HG02798 (cell line): Measurements from ENCODE around the gene PPP4R1.
"Not testable (repeated sequence)": the region's sequence is repeated elsewhere in the genome, so short reads cannot be mapped to it uniquely, and the experiment has no call there.

ENCODE experiments used
- ATAC-seq: cut with Tn5 transposase; IDR thresholded peaks from one replicate; pipeline ENCODE4 v1.9.1; 2021; ENCODE audit warnings: mild to moderate bottlenecking; ENCODE audit not compliant: unreplicated experiment, poor library complexity

Gene PPP4R1

DNA sequence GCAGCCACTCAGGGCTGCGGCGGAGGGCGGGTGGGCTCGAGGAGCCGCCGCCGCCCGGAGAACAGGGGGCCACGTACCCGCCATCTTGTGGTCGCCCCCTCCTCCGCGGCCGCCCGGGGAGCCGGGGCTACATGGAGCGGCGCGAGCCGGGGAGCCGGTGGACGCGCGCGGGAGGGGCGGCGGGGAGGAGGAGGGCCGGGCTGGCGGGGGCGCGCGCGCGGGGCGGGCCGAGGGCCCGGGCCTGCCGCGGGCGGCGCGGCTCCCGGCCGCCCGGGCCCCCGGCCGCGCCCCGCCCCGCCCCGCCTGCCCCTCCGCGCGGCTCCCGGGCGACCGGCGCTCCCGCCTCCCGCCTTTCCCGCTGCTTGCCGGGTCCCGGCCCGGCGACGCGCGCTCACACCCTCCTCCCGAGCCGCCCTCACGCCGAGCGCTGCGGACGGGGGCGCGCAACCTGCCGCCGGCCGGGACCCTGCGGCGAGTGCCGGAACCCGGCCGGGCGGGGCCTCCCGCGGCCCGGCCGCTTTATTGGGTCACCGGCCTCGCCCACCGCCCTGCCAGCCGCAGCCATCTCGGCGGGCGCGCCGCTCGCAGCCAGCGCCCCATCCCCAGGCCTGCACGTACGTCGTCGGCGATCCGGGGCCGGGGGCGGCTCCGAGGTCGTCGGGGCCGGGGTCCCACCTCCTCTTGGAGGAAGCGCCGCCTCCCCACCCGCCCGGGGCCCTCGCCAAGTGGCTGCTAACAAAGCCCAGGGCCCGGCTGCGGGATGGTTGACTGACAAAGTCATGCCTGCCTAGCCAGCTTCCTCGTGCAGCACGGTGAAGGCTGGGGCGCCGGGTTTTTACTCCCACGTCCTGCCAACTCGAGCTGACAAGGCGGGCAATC lies at the start of gene PPP4R1:
TSS of gene PPP4R1 (minus strand) at position 159 of the 879 bp plus-strand sequence. CDS start at position 84, 75 bp downstream.
- peak; percentile 73 for ATAC-seq

- no peak for ATAC-seq
Measured at GRCh38 chr18:9663377-9663776, 49.0 kb upstream of the PPP4R1 start.

GRCh38 chr18:9661564-9661963 lies 47.2 kb upstream of the PPP4R1 start:
- ATAC-seq: no peak

GRCh38 chr18:9659499-9660375 lies 45.4 kb upstream of the PPP4R1 start:
- ATAC-seq: no peak

DNA sequence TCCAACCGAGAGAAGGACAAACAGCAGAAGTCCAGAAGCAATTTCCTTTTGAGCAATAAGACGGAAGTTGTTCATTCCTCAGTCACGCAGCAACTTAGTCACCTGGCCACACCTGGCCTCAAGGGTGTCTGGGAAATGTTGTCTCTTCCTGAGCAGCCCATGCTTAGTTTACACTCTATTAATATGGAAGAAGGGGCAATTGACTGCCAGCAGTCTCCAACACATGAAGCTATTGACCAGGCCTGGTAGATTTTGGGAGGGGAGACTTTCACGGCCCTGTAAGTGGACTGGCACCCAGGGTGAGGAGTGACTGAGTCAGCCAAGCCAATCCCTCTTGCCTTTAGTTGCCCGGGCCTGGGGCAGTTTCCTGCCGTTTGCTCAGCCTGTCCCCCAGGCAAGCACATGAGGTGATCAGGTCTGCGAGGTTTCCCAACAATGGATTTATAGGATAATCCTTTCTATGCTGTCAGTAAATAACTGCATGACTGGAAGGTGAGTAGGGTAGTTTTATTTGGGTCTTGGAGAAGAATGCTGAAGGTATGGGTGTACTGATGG lies 43.8 kb upstream of the PPP4R1 start:
- ATAC-seq: no peak

DNA sequence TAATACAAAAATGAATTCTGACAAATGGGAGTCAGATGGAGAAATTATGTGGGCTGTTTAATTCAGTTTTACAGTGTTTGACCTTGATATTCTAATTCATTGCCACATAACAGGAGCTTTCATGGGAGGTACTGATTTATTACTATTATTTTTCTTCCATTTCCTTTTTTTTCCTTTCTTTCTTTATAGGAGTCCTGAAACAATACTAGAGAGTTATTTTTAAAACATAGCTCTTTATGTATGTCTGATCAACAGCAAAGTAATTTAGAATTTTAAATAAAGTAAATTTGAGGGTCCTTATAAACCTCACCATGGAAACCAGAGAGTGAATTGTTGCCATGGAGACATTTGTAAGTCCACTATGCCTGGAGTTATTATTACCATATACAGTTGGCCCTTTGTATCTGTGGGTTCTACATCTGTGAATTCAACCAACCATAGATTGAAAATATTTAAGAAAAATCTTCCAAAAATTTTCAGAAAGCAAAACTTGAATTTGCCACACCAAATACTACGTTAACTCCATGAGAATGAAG lies 40.9 kb upstream of the PPP4R1 start:
- no peak for ATAC-seq

DNA sequence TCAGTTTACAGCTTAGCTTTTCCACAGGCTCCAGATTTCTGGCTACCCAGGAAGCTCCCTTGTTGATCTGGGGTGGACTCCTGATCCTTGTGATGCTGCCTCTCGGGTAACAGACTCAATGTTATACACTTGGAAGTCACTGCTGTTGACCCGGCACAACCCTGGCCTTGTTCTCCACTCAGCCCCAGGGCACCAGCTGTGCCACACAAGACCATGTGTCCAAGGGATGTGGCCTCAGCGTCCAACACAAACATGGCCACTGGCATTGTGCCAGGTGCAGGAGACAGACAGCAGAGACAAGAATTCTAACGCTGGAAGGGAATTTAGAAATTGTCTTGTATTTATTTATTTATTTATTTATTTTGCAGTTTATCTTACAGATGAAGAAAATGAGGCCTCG lies 39.0 kb upstream of the PPP4R1 start:
- no peak for ATAC-seq

GRCh38 chr18:9649164-9649540 lies 34.8 kb upstream of the PPP4R1 start:
- no peak for ATAC-seq

- ATAC-seq: no peak
Measured at GRCh38 chr18:9648431-9649163, 34.2 kb upstream of the PPP4R1 start.

- ATAC-seq: no peak
Measured at GRCh38 chr18:9647496-9648323, 33.4 kb upstream of the PPP4R1 start.

GRCh38 chr18:9643549-9643948 lies 29.2 kb upstream of the PPP4R1 start:
- ATAC-seq: no peak

- ATAC-seq: no peak
Measured at GRCh38 chr18:9642799-9643462, 28.6 kb upstream of the PPP4R1 start.

GRCh38 chr18:9641081-9641480 lies 26.7 kb upstream of the PPP4R1 start:
- not testable (repeated sequence) for ATAC-seq

GRCh38 chr18:9638886-9639285 lies 24.5 kb upstream of the PPP4R1 start:
- ATAC-seq: no peak

DNA sequence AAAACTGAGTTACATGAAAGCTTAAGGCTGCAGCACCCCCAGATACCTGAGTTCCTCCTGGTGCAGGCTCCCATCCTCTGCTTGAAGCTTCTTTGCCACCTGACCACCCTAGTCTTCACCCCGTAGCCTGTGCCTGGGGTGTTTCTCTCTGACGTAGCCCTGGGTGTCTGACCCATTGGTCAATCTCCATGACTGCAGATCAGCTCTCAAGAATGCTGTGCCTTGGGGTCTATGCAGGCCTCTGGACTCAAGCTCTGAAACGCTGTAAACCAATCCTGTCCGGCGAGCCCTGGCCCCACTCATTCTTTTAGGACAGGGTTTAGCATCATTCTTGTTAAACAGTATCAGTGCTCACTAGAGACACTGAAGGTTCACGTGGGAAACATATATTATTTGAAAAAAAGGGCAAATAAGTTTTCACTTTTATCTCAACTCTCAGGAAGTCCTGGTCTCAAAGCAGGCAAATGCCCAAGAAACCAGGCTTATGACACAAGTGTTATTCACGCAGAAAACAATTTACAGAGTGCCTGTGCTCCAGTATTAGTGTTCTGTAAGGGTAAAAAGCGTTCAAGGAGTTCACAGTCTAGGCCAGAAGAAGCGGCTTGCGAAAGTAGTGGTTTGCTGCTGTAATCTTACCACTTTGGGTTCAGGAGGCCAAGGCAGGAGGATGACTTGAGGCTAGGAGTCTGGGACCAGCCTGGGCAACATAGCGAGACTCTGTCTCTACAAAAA lies 22.8 kb upstream of the PPP4R1 start:
- ATAC-seq: no peak

- ATAC-seq: no peak
Measured at GRCh38 chr18:9634856-9635255, 20.5 kb upstream of the PPP4R1 start.

- no peak for ATAC-seq
Measured at GRCh38 chr18:9631814-9632496, 17.6 kb upstream of the PPP4R1 start.
